Panc1 (cell line): ENCODE data around the gene FARP1. TPM values are rescaled to one million over a fixed set of nuclear protein-coding genes. Genes with fewer than 3 reads are reported as not detected.

Source experiments
- ATAC-seq: fragments of 200-7000 bp; cut with Tn5 transposase; 2 replicates; pipeline ENCODE4 v1.9.1; 2020; ENCODE audit warnings: mild to moderate bottlenecking, moderate library complexity
- BruUV-seq: library from RNA; stranded (reverse); fragments of 400-500 nt; replicated peaks from 2 replicates; lab custom pipeline; 2021; lab: Mats Ljungman, UMichigan
- CTCF ChIA-PET: fragments of 300-600 bp; sonication (Branson Sonifier 250); formaldehyde crosslinking; loops from one replicate; lab custom pipeline; 2022; ENCODE audit warnings: antibody characterized with exemption; lab: Charles Lee
- POLR2A ChIA-PET: fragments of 300-600 bp; sonication (Branson Sonifier 250); formaldehyde crosslinking; loops from one replicate; lab custom pipeline; 2022; ENCODE audit warnings: antibody characterized with exemption; lab: Charles Lee
- DNase-seq: peaks from one replicate; pipeline ENCODE4 v3.0.0-alpha.2; 2010; ENCODE audit warnings: low read depth, low spot score
- H3K27ac ChIP-seq: 2 replicates; pipeline ENCODE4 v1.5.1; 2011; ENCODE audit warnings: mild to moderate bottlenecking, low read length, inconsistent platforms
- H3K27me3 ChIP-seq: fragments of 200-500 bp; sonication (Bioruptor generic); 2 replicates; pipeline ENCODE4 v1.6.0; 2014; ENCODE audit warnings: low read length, inconsistent platforms; ENCODE audit not compliant: control insufficient read depth, insufficient read depth
- H3K36me3 ChIP-seq: fragments of 200-500 bp; sonication (Bioruptor generic); 2 replicates; pipeline ENCODE4 v1.5.1; 2014; ENCODE audit warnings: inconsistent platforms, mild to moderate bottlenecking, low read length, moderate library complexity; ENCODE audit not compliant: control insufficient read depth, insufficient read depth
- H3K4me1 ChIP-seq: 2 replicates; pipeline ENCODE4 v1.5.1; 2011; ENCODE audit warnings: inconsistent platforms, mild to moderate bottlenecking, low read length, moderate library complexity; ENCODE audit not compliant: control insufficient read depth, insufficient read depth
- H3K4me3 ChIP-seq, 2 experiments: 2 replicates each; pipeline ENCODE4 v1.5.1; 2011 to 2012; ENCODE audit warnings: low read depth in 2 of 2, low read length in 2 of 2, mild to moderate bottlenecking in 2 of 2, inconsistent platforms in 1 of 2, moderate library complexity in 1 of 2
- H3K9me3 ChIP-seq: fragments of 200-500 bp; sonication (Bioruptor generic); 2 replicates; pipeline ENCODE4 v1.5.1; 2014; ENCODE audit warnings: low read depth, mild to moderate bottlenecking, inconsistent platforms, low read length, moderate library complexity; ENCODE audit not compliant: control insufficient read depth, insufficient read depth
- POLR2AphosphoS5 ChIP-seq: IDR thresholded peaks from 2 replicates; pipeline ENCODE4 v1.6.1; 2012; ENCODE audit warnings: mild to moderate bottlenecking, low read depth, low read length, moderate library complexity
- REST ChIP-seq, 2 experiments: IDR thresholded peaks; 2 replicates each; pipeline ENCODE4 v1.6.1; 2011 to 2012; ENCODE audit warnings: low read depth in 2 of 2, control low read depth in 1 of 2, low read length in 1 of 2, mild to moderate bottlenecking in 1 of 2, moderate library complexity in 1 of 2; ENCODE audit not compliant: insufficient read depth in 1 of 2
- SIN3A ChIP-seq: IDR thresholded peaks from 2 replicates; pipeline ENCODE4 v1.6.1; 2012; ENCODE audit warnings: low read depth, mild to moderate bottlenecking, low read length, moderate library complexity, borderline replicate concordance; ENCODE audit not compliant: insufficient read depth
- TCF7L2 ChIP-seq: IDR thresholded peaks from 2 replicates; pipeline ENCODE4 v1.6.1; 2011; ENCODE audit warnings: mild to moderate bottlenecking, low read depth, low read length, inconsistent platforms
- in situ Hi-C: cut with HindIII; loops from 2 replicates; pipeline ENCODE4 v1.10.0; 2016; ENCODE audit warnings: low sequenced_read_pairs, low pct_unique_long_range_greater_than_20kb
- intact Hi-C: fragments of 100-400 bp; cut with micrococcal nuclease; formaldehyde crosslinking; loops from one replicate; pipeline ENCODE4 v1.10.0; 2022; ENCODE audit not compliant: unreplicated experiment
- total RNA-seq: library from RNA; stranded (reverse); gene quantifications from one replicate; pipeline ENCODE4 v1.2.1, GENCODE V29; 2021; ENCODE audit not compliant: unreplicated experiment
- TF ChIP-seq, protein P1 (sequence below): fragments of 450-650 bp; IDR thresholded peaks from 2 replicates; pipeline ENCODE4 v1.5.1; 2017; ENCODE audit warnings: mild to moderate bottlenecking

Gene FARP1
- total RNA-seq, 1 experiment from 2014 or later: 61.9 TPM

GRCh38 chr13:98459721-98460370 lies 317.0 kb downstream of the FARP1 start:
- ATAC-seq (no peak), DNase-seq (no peak)
- TF ChIP-seq POLR2AphosphoS5 (no peak), SIN3A (no peak), REST (IDR thresholded peaks at IDR 0.05; ENCODE audit: insufficient read depth in 1 of 2, low read depth in 2 of 2, low read length in 1 of 2) (no peak), TCF7L2 (no peak)
- TF ChIP-seq, protein P1, sequence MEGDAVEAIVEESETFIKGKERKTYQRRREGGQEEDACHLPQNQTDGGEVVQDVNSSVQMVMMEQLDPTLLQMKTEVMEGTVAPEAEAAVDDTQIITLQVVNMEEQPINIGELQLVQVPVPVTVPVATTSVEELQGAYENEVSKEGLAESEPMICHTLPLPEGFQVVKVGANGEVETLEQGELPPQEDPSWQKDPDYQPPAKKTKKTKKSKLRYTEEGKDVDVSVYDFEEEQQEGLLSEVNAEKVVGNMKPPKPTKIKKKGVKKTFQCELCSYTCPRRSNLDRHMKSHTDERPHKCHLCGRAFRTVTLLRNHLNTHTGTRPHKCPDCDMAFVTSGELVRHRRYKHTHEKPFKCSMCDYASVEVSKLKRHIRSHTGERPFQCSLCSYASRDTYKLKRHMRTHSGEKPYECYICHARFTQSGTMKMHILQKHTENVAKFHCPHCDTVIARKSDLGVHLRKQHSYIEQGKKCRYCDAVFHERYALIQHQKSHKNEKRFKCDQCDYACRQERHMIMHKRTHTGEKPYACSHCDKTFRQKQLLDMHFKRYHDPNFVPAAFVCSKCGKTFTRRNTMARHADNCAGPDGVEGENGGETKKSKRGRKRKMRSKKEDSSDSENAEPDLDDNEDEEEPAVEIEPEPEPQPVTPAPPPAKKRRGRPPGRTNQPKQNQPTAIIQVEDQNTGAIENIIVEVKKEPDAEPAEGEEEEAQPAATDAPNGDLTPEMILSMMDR: no peak
- Histone ChIP-seq H3K9me3 (no peaks in the 10 kb centered on the region), H3K4me1 (no peaks in the 10 kb centered on the region), H3K36me3 (no peaks in the 10 kb centered on the region), H3K27ac (no peak overlapping the region), H3K4me3 (no peak overlapping the region), H3K27me3 (no peaks in the 10 kb centered on the region)
- no TSS peak for BruUV-seq
- CTCF ChIA-PET: no interaction called here
- POLR2A ChIA-PET: no interaction called here
- intact Hi-C loops (no loop called here), in situ Hi-C loops (no loop called here)

GRCh38 chr13:98460516-98460915 lies 317.6 kb downstream of the FARP1 start:
- DNase-seq: no peak
- no TSS peak for BruUV-seq
- POLR2A ChIA-PET: no interaction called here
- CTCF ChIA-PET: no interaction called here
- intact Hi-C loops (no loop called here), in situ Hi-C loops (no loop called here)
- ATAC-seq: no peak
- Histone ChIP-seq H3K27ac (no peak overlapping the region), H3K4me3 (no peak overlapping the region), H3K27me3 (no peaks in the 10 kb centered on the region), H3K9me3 (no peaks in the 10 kb centered on the region), H3K36me3 (no peaks in the 10 kb centered on the region), H3K4me1 (no peaks in the 10 kb centered on the region)
- TF ChIP-seq TCF7L2 (no peak), SIN3A (no peak), POLR2AphosphoS5 (no peak), REST (IDR thresholded peaks at IDR 0.05; ENCODE audit: insufficient read depth in 1 of 2, low read depth in 2 of 2, low read length in 1 of 2) (no peak)
- TF ChIP-seq, protein P1: no peak
